H1 (cell line): Measurements from ENCODE around the gene ING5. TPM values are rescaled to one million over a fixed set of nuclear protein-coding genes. Genes with fewer than 3 reads are reported as not detected.

Source experiments
- CTCF ChIA-PET: fragments of 300-600 bp; sonication (Branson Sonifier 250); formaldehyde crosslinking; loops from one replicate; lab custom pipeline; 2021; ENCODE audit not compliant: partially characterized antibody; lab: Charles Lee
- POLR2A ChIA-PET: fragments of 300-600 bp; sonication (Branson Sonifier 250); formaldehyde crosslinking; loops from one replicate; lab custom pipeline; 2021; ENCODE audit warnings: inconsistent platforms; ENCODE audit not compliant: partially characterized antibody; lab: Charles Lee
- DNase-seq, 2 experiments: peaks; one replicate each; pipeline versions ENCODE4 v3.0.0 to v3.0.0-alpha.2; 2010 to 2022; ENCODE audit warnings: low spot score in 2 of 2, low read depth in 1 of 2, mixed read lengths in 1 of 2
- FAIRE-seq: peaks from 2 replicates; lab custom pipeline; 2011; peaks lifted over from hg19 to GRCh38; lab: Jason Lieb, UNC
- H2AFZ ChIP-seq: 2 replicates; pipeline ENCODE4 v1.8.1; 2012; ENCODE audit warnings: low read length, inconsistent platforms
- H2AK5ac ChIP-seq: 2 replicates; pipeline ENCODE4 v1.6.1; 2013; ENCODE audit warnings: low read depth, low read length
- H2BK120ac ChIP-seq: replicated peaks from 2 replicates; pipeline ENCODE3; 2013; ENCODE audit warnings: low read depth, low read length, inconsistent platforms
- H2BK12ac ChIP-seq: 2 replicates; pipeline ENCODE4 v1.6.1; 2013; ENCODE audit warnings: low read depth, low read length
- H2BK15ac ChIP-seq: 2 replicates; pipeline ENCODE4 v1.6.1; 2013; ENCODE audit warnings: low read length
- H2BK20ac ChIP-seq: 2 replicates; pipeline ENCODE4 v1.6.1; 2013; ENCODE audit warnings: low read length
- H2BK5ac ChIP-seq: 2 replicates; pipeline ENCODE4 v1.6.1; 2013; ENCODE audit warnings: low read depth, low read length
- H3K14ac ChIP-seq: 2 replicates; pipeline ENCODE4 v1.6.1; 2013; ENCODE audit warnings: inconsistent platforms; ENCODE audit not compliant: insufficient read length
- H3K18ac ChIP-seq: 2 replicates; pipeline ENCODE4 v1.6.1; 2013; ENCODE audit warnings: low read length; ENCODE audit errors: extremely low read depth
- H3K23ac ChIP-seq: 2 replicates; pipeline ENCODE4 v1.6.1; 2013; ENCODE audit warnings: inconsistent platforms; ENCODE audit not compliant: insufficient read length
- H3K23me2 ChIP-seq: 2 replicates; pipeline ENCODE4 v1.6.1; 2013; ENCODE audit warnings: low read depth, low read length
- H3K27ac ChIP-seq: 2 replicates; pipeline ENCODE4 v1.6.1; 2011; ENCODE audit warnings: low read depth, low read length, inconsistent platforms
- H3K27me3 ChIP-seq, 4 experiments: replicated peaks in 1 of 4; 1 replicate in 1 of 4; 2 replicates in 3 of 4; pipeline versions ENCODE4 v1.6.1 to v1.8.1; 2011 to 2013; ENCODE audit warnings: low read length in 3 of 4, mild to moderate bottlenecking in 3 of 4, inconsistent platforms in 2 of 4, mixed read lengths in 2 of 4, moderate library complexity in 1 of 4; ENCODE audit not compliant: control insufficient read depth in 3 of 4, insufficient read depth in 3 of 4; ENCODE audit errors: extremely low read depth in 1 of 4
- H3K36me3 ChIP-seq, 4 experiments: 2 replicates each; pipeline versions ENCODE4 v1.6.1 to v1.8.1; 2011 to 2013; ENCODE audit warnings: mild to moderate bottlenecking in 4 of 4, low read length in 3 of 4, moderate library complexity in 2 of 4, control low read depth in 1 of 4, inconsistent platforms in 1 of 4; ENCODE audit not compliant: insufficient read depth in 4 of 4, control insufficient read depth in 2 of 4
- H3K4ac ChIP-seq: replicated peaks from 2 replicates; pipeline ENCODE3; 2013; ENCODE audit warnings: low read length, low read depth, mixed read lengths, inconsistent platforms; ENCODE audit not compliant: insufficient read length
- H3K4me1 ChIP-seq, 4 experiments: replicated peaks in 1 of 4; 1 replicate in 1 of 4; 2 replicates in 3 of 4; pipeline versions ENCODE4 v1.6.1 to v1.8.1; 2011 to 2013; ENCODE audit warnings: low read length in 3 of 4, inconsistent platforms in 2 of 4, mixed read lengths in 1 of 4; ENCODE audit not compliant: insufficient read depth in 4 of 4, control insufficient read depth in 3 of 4
- H3K4me2 ChIP-seq, 2 experiments: 2 replicates each; pipeline versions ENCODE4 v1.6.1 to v1.8.1; 2011 to 2013; ENCODE audit warnings: low read depth in 2 of 2, low read length in 2 of 2, control low read depth in 1 of 2, inconsistent platforms in 1 of 2, mild to moderate bottlenecking in 1 of 2; ENCODE audit not compliant: insufficient read depth in 1 of 2
- H3K4me3 ChIP-seq, 4 experiments: fragments of 200-600, 300-600 bp in 1 of 4; sonication (generic), shearing (Covaris generic), sonication (Bioruptor Twin) in 1 of 4; 2 replicates each; pipeline versions ENCODE4 v1.5.1 to v1.8.1; 2011 to 2016; ENCODE audit warnings: low read length in 4 of 4, low read depth in 3 of 4, control low read depth in 2 of 4, inconsistent platforms in 2 of 4, mild to moderate bottlenecking in 2 of 4, mixed read lengths in 1 of 4, moderate library complexity in 1 of 4; ENCODE audit not compliant: insufficient read depth in 2 of 4; ENCODE audit errors: extremely low read depth in 1 of 4
- H3K56ac ChIP-seq: replicated peaks from 2 replicates; pipeline ENCODE3; 2013; ENCODE audit warnings: low read depth, mild to moderate bottlenecking, mixed read lengths, low read length, inconsistent platforms; ENCODE audit not compliant: insufficient read length
- H3K79me1 ChIP-seq: 2 replicates; pipeline ENCODE4 v1.6.1; 2013; ENCODE audit warnings: low read depth, low read length, control low read depth
- H3K79me2 ChIP-seq, 2 experiments: 2 replicates each; pipeline versions ENCODE4 v1.6.1 to v1.8.1; 2012 to 2013; ENCODE audit warnings: low read length in 2 of 2, mild to moderate bottlenecking in 2 of 2, inconsistent platforms in 1 of 2; ENCODE audit not compliant: insufficient read depth in 2 of 2, control insufficient read depth in 1 of 2
- H3K9ac ChIP-seq, 4 experiments: replicated peaks in 1 of 4; 1 replicate in 1 of 4; 2 replicates in 3 of 4; pipeline versions ENCODE4 v1.6.1 to v1.8.1; 2011 to 2013; ENCODE audit warnings: low read depth in 3 of 4, low read length in 3 of 4, control low read depth in 2 of 4, mild to moderate bottlenecking in 2 of 4, moderate library complexity in 2 of 4, inconsistent platforms in 1 of 4; ENCODE audit errors: extremely low read depth in 1 of 4
- H3K9me3 ChIP-seq, 2 experiments: 2 replicates each; pipeline versions ENCODE4 v1.6.1 to v1.8.1; 2012 to 2013; ENCODE audit warnings: mild to moderate bottlenecking in 2 of 2, moderate library complexity in 2 of 2, control low read depth in 1 of 2, inconsistent platforms in 1 of 2, low read depth in 1 of 2, low read length in 1 of 2, mixed read lengths in 1 of 2; ENCODE audit not compliant: insufficient read depth in 2 of 2
- H4K20me1 ChIP-seq, 2 experiments: replicated peaks in 1 of 2; 2 replicates each; pipeline versions ENCODE3 to v1.8.1; 2011 to 2013; ENCODE audit warnings: inconsistent platforms in 2 of 2, low read length in 2 of 2, mild to moderate bottlenecking in 1 of 2; ENCODE audit not compliant: insufficient read depth in 2 of 2, control insufficient read depth in 1 of 2
- H4K5ac ChIP-seq: 2 replicates; pipeline ENCODE4 v1.6.1; 2013; ENCODE audit warnings: low read length, low read depth, mixed read lengths, inconsistent platforms; ENCODE audit not compliant: insufficient read length
- H4K8ac ChIP-seq: 2 replicates; pipeline ENCODE4 v1.8.0; 2013; ENCODE audit warnings: mild to moderate bottlenecking, moderate library complexity, low read length, inconsistent platforms; ENCODE audit not compliant: insufficient read depth; ENCODE audit errors: extremely low read depth
- H4K91ac ChIP-seq: replicated peaks from 2 replicates; pipeline ENCODE3; 2013; ENCODE audit warnings: low read length, mixed read lengths, inconsistent platforms; ENCODE audit not compliant: insufficient read length
- NRF1 ChIP-seq: IDR thresholded peaks from 2 replicates; pipeline ENCODE4 v1.6.1; 2011; ENCODE audit warnings: mild to moderate bottlenecking, low read depth, low read length, improper control_type of control experiment
- YY1 ChIP-seq: IDR thresholded peaks from 2 replicates; pipeline ENCODE4 v1.6.1; 2011; ENCODE audit warnings: low read depth, mild to moderate bottlenecking, low read length
- WGBS, 2 experiments: shearing (Covaris generic) in 1 of 2; methylation state at CpG; one replicate each; pipeline versions ENCODE4 v1.1.6 to v1.1.7; 2013 to 2015; ENCODE audit warnings: low lambda C conversion rate in 2 of 2, mixed read lengths in 2 of 2, inconsistent platforms in 1 of 2, low coverage in 1 of 2, missing lambda C conversion rate in 1 of 2; ENCODE audit not compliant: insufficient replicate concordance in 2 of 2, insufficient coverage in 1 of 2, insufficient read length in 1 of 2; ENCODE audit errors: extremely low coverage in 1 of 2, missing lambda C conversion rate in 1 of 2; 5-methylcytosine and 5-hydroxymethylcytosine counted together
- polyA plus RNA-seq, 7 experiments: library from polyadenylated mRNA; depleted of rRNA in 3 of 7; stranded (reverse) in 5 of 7; unstranded in 2 of 7; fragments of >200 nt in 5 of 7; fragments of 200-250 nt in 2 of 7; gene quantifications; 1 replicate in 5 of 7; 2 replicates in 1 of 7; 4 replicates in 1 of 7; pipeline versions ENCODE4 v1.2.1 to v1.2.3, GENCODE V29; 2011 to 2013; ENCODE audit warnings: missing spikeins in 2 of 7, mixed read lengths in 2 of 7
- total RNA-seq: library from RNA; stranded (reverse); fragmentation: NEBNext Ultra II Directional; extraction: Animal tissue kit (Norgen Biotek cat#: 25700); gene quantifications from 2 replicates; pipeline ENCODE4 v1.2.1, GENCODE V29; 2021
- TF ChIP-seq, protein P1 (sequence below), 3 experiments: IDR thresholded peaks; 1 replicate in 2 of 3; 2 replicates in 1 of 3; pipeline versions ENCODE4 v1.5.1 to v1.6.1; 2011; ENCODE audit warnings: low read length in 3 of 3, mild to moderate bottlenecking in 3 of 3, inconsistent platforms in 2 of 3, low read depth in 1 of 3, moderate library complexity in 1 of 3; ENCODE audit not compliant: insufficient read depth in 1 of 3; ENCODE audit errors: control extremely low read depth in 1 of 3
- TF ChIP-seq, protein P2 (sequence below): IDR thresholded peaks from 2 replicates; pipeline ENCODE4 v1.6.1; 2012; ENCODE audit warnings: inconsistent platforms

ING5 gene
- total and polyA plus RNA-seq, 2 of the 8 experiments (the other 6 are each of a cell fraction or from before 2014, with no cell fraction given), result 41.5 to 47.4 TPM

DNA sequence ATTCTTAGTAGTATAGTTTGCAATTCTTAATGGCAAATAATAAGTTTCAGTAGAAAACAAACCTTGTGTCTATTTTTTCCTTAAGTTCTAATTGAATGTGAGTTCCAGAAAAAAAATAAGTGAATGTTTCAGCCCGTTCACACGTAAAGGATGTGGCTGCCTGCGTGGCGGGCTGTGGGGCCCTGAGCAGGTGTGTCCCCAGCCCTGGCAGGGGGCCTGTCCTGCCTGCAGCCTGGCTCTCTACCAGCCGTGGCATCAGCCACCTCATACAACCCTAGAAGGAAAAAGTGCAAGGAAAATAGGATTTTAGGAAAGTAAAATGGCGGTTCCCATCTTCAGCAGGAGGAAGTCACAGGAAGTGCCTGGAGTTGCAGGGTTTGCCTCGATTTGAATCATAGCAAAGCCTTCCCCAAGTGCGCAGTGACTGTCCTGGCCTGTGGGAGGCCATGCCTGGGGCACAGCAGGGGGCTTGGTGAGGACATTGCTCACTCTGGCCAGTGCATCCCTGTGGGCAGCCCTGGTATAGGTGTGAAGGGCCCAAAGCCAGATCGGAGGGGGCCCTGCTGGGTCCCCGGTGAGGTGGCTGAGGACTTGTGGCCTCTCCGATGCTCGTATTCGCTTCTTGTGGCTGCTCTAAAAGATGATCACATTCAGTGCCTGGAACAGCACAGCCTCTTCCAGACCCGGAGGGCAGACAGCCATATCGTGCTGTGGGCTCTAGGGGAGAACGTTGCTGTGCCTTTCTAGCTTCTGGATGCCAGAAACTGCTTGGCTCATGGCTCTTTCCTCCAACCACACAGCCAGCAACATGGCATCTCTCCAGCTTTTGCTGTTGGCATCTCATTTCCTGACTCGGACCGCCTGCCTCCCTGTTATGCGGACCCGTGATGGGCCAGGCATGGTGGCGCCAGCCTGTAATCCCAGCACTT lies 27.8 kb upstream of the ING5 start:
- peaks cover 2 to 12% of the 10 kb centered on the region in 2 experiments for H4K20me1 ChIP-seq
- ChIA-PET POLR2A (interaction anchor here (1.1 to 20.2 kb wide), 4 partner anchors 12 to 47 kb away, joined by 3 to 265 read pairs (median 33); partner anchors contain the start of genes DTYMK and ING5), CTCF (interaction anchor here (0.6 to 1.3 kb wide), 4 partner anchors 10 to 205 kb away, joined by 3 to 4 read pairs (median 4); no protein-coding TSS in a partner anchor)
- DNase-seq (peak in 1 of 2 experiments; percentile 63), FAIRE-seq (no peak)
- H2BK5ac ChIP-seq, result no peak overlapping the region; the same call in 1 of the 2 replicates
- no peak overlapping the region for H3K18ac ChIP-seq
- H3K9me3 ChIP-seq, result no peaks in the 10 kb centered on the region
- H3K4ac ChIP-seq, result no peak overlapping the region
- no peak overlapping the region for H3K4me2 ChIP-seq
- H2BK20ac ChIP-seq, result no peak overlapping the region
- no peak overlapping the region for H2BK120ac ChIP-seq
- TF ChIP-seq YY1, result peak; percentile 45; the same call in 1 of the 2 replicates
- TF ChIP-seq, protein P1, sequence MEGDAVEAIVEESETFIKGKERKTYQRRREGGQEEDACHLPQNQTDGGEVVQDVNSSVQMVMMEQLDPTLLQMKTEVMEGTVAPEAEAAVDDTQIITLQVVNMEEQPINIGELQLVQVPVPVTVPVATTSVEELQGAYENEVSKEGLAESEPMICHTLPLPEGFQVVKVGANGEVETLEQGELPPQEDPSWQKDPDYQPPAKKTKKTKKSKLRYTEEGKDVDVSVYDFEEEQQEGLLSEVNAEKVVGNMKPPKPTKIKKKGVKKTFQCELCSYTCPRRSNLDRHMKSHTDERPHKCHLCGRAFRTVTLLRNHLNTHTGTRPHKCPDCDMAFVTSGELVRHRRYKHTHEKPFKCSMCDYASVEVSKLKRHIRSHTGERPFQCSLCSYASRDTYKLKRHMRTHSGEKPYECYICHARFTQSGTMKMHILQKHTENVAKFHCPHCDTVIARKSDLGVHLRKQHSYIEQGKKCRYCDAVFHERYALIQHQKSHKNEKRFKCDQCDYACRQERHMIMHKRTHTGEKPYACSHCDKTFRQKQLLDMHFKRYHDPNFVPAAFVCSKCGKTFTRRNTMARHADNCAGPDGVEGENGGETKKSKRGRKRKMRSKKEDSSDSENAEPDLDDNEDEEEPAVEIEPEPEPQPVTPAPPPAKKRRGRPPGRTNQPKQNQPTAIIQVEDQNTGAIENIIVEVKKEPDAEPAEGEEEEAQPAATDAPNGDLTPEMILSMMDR (IDR thresholded peaks at IDR 0.05; ENCODE audit: control extremely low read depth in 1 of 3, insufficient read depth in 1 of 3, low read depth in 1 of 3, low read length in 3 of 3), result peak in 2 of 3 experiments; percentile 26 to 34; a peak in 2 of 4 replicates
- no peak for TF ChIP-seq NRF1
- TF ChIP-seq, protein P2, sequence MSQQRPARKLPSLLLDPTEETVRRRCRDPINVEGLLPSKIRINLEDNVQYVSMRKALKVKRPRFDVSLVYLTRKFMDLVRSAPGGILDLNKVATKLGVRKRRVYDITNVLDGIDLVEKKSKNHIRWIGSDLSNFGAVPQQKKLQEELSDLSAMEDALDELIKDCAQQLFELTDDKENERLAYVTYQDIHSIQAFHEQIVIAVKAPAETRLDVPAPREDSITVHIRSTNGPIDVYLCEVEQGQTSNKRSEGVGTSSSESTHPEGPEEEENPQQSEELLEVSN, result no peak
- H2BK12ac ChIP-seq, result no peak overlapping the region
- no peak overlapping the region for H2BK15ac ChIP-seq
- no peak overlapping the region for H3K14ac ChIP-seq
- no peak overlapping the region for H2AFZ ChIP-seq
- peaks cover 9 to 38% (median 29%) of the 10 kb centered on the region in 4 experiments for H3K36me3 ChIP-seq
- H3K79me2 ChIP-seq, result no peaks in the 10 kb centered on the region
- no peak overlapping the region for H4K8ac ChIP-seq
- H3K9ac ChIP-seq, result no peak overlapping the region
- H2AK5ac ChIP-seq, result no peak overlapping the region
- no peak overlapping the region for H4K5ac ChIP-seq
- WGBS, 2 experiments, result 90% methylated on average over 21 of the region's 21 CpGs; no CpG with 5 or more reads in 1 of the 2 experiments
- H3K56ac ChIP-seq, result no peak overlapping the region
- 0 out of 2 replicates have a peak overlapping the region, but pooled peaks have one; percentile 14 for H3K27ac ChIP-seq
- H3K23ac ChIP-seq, result no peak overlapping the region
- H3K27me3 ChIP-seq, result no peaks in the 10 kb centered on the region
- no peak overlapping the region for H3K4me3 ChIP-seq
- no peak overlapping the region for H4K91ac ChIP-seq
- H3K23me2 ChIP-seq, result no peaks in the 10 kb centered on the region
- H3K79me1 ChIP-seq, result no peaks in the 10 kb centered on the region; the same call in 1 of the 2 replicates
- no peaks in the 10 kb centered on the region for H3K4me1 ChIP-seq
